Esophagus muscularis mucosa (tissue), 4 donors: ENCODE data around the gene FAM83B. TPM values are rescaled to one million over a fixed set of nuclear protein-coding genes. Genes with fewer than 3 reads are reported as not detected.

Experiments
- DNase-seq: peaks from one replicate; pipeline ENCODE4 v3.0.0-alpha.2; 2017; ENCODE audit errors: extremely low spot score
- H3K27ac ChIP-seq, 4 donors: fragments of 200-600 bp; sonication (generic); replicated peaks in 1 of 4; 1 replicate in 3 of 4; 2 replicates in 1 of 4; pipeline ENCODE4 v1.5.1; 2016 to 2019; ENCODE audit warnings: mild to moderate bottlenecking in 1 of 4
- H3K27me3 ChIP-seq, 4 donors: fragments of 200-600 bp; sonication (generic); one replicate each; pipeline versions ENCODE4 v1.5.1 to v1.6.0; 2016 to 2019
- H3K36me3 ChIP-seq, 4 donors: fragments of 200-600 bp; sonication (generic); one replicate each; pipeline ENCODE4 v1.5.1; 2016 to 2019
- H3K4me1 ChIP-seq, 4 donors: fragments of 200-600 bp; sonication (generic); one replicate each; pipeline ENCODE4 v1.5.1; 2016 to 2019
- H3K4me3 ChIP-seq, 4 donors: fragments of 200-600 bp; sonication (generic); 1 replicate in 2 of 4; 2 replicates in 2 of 4; pipeline ENCODE4 v1.5.1; 2016 to 2019; ENCODE audit warnings: mild to moderate bottlenecking in 4 of 4, moderate library complexity in 1 of 4
- H3K9me3 ChIP-seq, 4 donors: fragments of 200-600 bp; sonication (generic); 1 replicate in 3 of 4; 2 replicates in 1 of 4; pipeline ENCODE4 v1.5.1; 2016 to 2019
- EP300 ChIP-seq: sonication (generic); formaldehyde crosslinking; IDR thresholded peaks from one replicate; pipeline ENCODE4 v1.6.1; 2017; ENCODE audit warnings: antibody characterized with exemption
- POLR2A ChIP-seq: fragments of 450-650 bp; IDR thresholded peaks from one replicate; pipeline ENCODE4 v1.6.1; 2017; ENCODE audit warnings: antibody characterized with exemption, moderate library complexity, mild to moderate bottlenecking, low read depth
- POLR2AphosphoS5 ChIP-seq, 2 donors: sonication (generic); formaldehyde crosslinking; IDR thresholded peaks; one replicate each; pipeline ENCODE4 v1.6.1; 2017; ENCODE audit warnings: antibody characterized with exemption in 2 of 2
- WGBS: methylation state at CpG from one replicate; pipeline ENCODE4 v1.1.5; 2018; 5-methylcytosine and 5-hydroxymethylcytosine counted together
- intact Hi-C: fragments of 100-400 bp; cut with DNase I; formaldehyde crosslinking; loops from one replicate; pipeline ENCODE4 v1.15.1; 2023
- total RNA-seq, 4 donors: library from RNA; depleted of rRNA; stranded (reverse); fragments of >200 nt; gene quantifications; one replicate each; pipeline versions ENCODE4 v1.1.0 to v1.2.1, GENCODE V29; 2016
- TF ChIP-seq, protein P1 (sequence below), 3 experiments: fragments of 200-600 bp in 2 of 3; fragments of 450-650 bp in 1 of 3; sonication (generic) in 2 of 3; IDR thresholded peaks; one replicate each; pipeline ENCODE4 v1.5.1; 2017 to 2019; ENCODE audit warnings: antibody characterized with exemption in 3 of 3, mild to moderate bottlenecking in 2 of 3, moderate library complexity in 1 of 3

The FAM83B gene
- total RNA-seq, 4 donors from 2014 or later, result 0.11 TPM; not detected in 3

DNA sequence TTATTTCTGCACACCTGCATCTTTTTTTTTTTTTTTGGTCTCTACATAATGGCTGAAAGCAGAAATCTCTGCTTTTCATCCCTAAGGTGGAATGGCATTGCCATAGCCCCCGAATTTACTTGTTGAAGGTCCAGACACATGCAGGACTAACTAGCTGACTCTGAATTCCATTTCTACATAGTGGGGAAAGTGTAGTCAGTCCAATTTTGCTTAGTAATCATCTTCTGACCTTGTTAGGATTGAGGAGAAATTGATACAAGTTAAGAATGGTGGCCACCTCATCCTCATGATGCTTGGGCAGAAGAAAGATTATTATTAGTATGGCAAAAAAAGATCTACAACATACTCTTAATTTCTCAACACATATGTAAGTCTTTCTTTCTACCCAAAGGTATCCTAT, 16.4 kb upstream of the FAM83B start:
- H3K27me3 ChIP-seq, result no peaks in the 10 kb centered on the region

DNA sequence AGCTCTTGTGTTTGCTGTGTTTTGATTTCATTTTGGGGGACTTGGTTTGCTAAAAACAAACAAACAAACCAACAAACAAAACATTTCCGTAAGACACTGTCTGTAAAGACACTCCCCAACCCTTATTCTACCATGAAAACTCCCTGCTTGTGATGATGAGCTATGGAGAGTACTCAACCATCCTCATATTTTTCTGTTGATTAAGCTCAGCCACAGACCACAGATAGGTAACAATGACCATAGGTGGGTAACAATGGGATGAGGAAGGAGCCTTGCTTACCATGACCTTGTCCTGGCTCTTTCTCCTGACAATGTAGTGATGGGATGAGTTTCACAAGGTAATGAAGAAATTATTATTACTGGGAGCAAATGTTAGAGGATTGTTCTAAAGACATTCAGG, 11.4 kb upstream of the FAM83B start:
- Histone ChIP-seq H3K4me1 (no peaks in the 10 kb centered on the region), H3K4me3 (no peak overlapping the region), H3K9me3 (no peaks in the 10 kb centered on the region), H3K36me3 (no peaks in the 10 kb centered on the region), H3K27me3 (no peaks in the 10 kb centered on the region), H3K27ac (no peak overlapping the region)
- TF ChIP-seq POLR2A, result no peak
- TF ChIP-seq POLR2AphosphoS5 (IDR thresholded peaks at IDR 0.05), result no peak
- TF ChIP-seq, protein P1, sequence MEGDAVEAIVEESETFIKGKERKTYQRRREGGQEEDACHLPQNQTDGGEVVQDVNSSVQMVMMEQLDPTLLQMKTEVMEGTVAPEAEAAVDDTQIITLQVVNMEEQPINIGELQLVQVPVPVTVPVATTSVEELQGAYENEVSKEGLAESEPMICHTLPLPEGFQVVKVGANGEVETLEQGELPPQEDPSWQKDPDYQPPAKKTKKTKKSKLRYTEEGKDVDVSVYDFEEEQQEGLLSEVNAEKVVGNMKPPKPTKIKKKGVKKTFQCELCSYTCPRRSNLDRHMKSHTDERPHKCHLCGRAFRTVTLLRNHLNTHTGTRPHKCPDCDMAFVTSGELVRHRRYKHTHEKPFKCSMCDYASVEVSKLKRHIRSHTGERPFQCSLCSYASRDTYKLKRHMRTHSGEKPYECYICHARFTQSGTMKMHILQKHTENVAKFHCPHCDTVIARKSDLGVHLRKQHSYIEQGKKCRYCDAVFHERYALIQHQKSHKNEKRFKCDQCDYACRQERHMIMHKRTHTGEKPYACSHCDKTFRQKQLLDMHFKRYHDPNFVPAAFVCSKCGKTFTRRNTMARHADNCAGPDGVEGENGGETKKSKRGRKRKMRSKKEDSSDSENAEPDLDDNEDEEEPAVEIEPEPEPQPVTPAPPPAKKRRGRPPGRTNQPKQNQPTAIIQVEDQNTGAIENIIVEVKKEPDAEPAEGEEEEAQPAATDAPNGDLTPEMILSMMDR (IDR thresholded peaks at IDR 0.05), result no peak
- TF ChIP-seq EP300, result no peak
- WGBS, result 100% methylated on average over 1 of the region's 1 CpG
- DNase-seq, result no peak
- intact Hi-C loops, result no loop called here

More for the DNA sequence above, 16.4 kb upstream of the FAM83B start:
- WGBS, result 50% methylated on average over 1 of the region's 1 CpG
- no peaks in the 10 kb centered on the region for H3K9me3 ChIP-seq
- DNase-seq, result no peak
- H3K36me3 ChIP-seq, result no peaks in the 10 kb centered on the region
- no peak overlapping the region for H3K4me3 ChIP-seq
- peaks cover 0 to 3% (median 0%) of the 10 kb centered on the region in 4 donors for H3K4me1 ChIP-seq
- H3K27ac ChIP-seq, result no peak overlapping the region
- TF ChIP-seq, protein P1 (IDR thresholded peaks at IDR 0.05), result no peak
- TF ChIP-seq POLR2AphosphoS5 (IDR thresholded peaks at IDR 0.05), result no peak
- no peak for TF ChIP-seq POLR2A
- TF ChIP-seq EP300, result no peak
- intact Hi-C loops, result no loop called here

DNA sequence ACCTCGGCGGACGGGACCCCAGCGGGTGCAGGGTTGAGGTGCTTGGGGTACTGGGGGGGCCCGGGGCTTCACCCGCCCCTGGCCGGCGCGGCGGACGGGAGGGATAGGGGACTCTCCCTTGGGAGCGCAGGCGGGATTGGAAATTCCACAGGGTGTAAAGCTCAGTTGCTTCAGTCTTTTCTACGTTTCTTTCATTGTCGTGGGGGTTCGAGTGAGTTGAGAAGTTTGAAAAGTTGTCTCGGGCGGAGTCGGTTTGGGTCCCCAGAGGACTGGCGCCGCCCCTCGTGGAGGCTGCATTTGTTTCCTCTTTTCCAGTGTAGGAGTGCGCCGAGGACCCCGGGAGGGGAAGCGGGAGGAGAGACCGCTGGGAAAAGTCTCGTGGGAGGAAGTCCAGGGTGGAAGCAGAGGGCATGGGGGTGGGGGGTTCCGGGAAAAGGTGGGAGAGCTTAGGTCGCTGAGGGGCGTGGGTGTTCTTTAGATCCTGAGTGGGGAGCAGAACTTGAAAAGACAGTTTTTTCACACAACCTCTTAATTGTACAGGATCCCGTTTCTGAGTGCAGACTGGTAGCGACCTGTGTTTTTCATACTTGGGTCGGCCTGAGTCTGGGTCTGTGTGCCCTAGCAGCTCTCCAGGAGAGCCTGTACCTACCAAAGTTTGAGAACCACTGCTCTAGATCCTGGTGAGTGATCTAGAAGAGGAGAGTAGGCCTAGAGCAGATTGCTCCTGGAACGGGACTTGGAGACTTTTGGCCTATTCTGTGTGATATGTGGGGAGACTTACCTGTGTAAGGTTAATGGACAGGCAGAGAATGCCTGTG, 495 bp downstream of the FAM83B start:
- TF ChIP-seq, protein P1 (IDR thresholded peaks at IDR 0.05), result no peak
- TF ChIP-seq POLR2A, result no peak
- no peak for TF ChIP-seq POLR2AphosphoS5 (IDR thresholded peaks at IDR 0.05)
- no peak for TF ChIP-seq EP300
- Histone ChIP-seq H3K4me3 (peak overlapping the region; percentile 32 to 53 (median 43)), H3K27ac (no peak overlapping the region), H3K4me1 (peaks cover 0 to 12% (median 11%) of the 10 kb centered on the region in 4 donors), H3K9me3 (no peaks in the 10 kb centered on the region), H3K36me3 (no peaks in the 10 kb centered on the region), H3K27me3 (peaks cover 0 to 25% (median 10%) of the 10 kb centered on the region in 4 donors)
- no peak for DNase-seq
- whole genome bisulfite sequencing, result 15% methylated on average over 31 of the region's 35 CpGs
- intact Hi-C loops, result no loop called here

DNA sequence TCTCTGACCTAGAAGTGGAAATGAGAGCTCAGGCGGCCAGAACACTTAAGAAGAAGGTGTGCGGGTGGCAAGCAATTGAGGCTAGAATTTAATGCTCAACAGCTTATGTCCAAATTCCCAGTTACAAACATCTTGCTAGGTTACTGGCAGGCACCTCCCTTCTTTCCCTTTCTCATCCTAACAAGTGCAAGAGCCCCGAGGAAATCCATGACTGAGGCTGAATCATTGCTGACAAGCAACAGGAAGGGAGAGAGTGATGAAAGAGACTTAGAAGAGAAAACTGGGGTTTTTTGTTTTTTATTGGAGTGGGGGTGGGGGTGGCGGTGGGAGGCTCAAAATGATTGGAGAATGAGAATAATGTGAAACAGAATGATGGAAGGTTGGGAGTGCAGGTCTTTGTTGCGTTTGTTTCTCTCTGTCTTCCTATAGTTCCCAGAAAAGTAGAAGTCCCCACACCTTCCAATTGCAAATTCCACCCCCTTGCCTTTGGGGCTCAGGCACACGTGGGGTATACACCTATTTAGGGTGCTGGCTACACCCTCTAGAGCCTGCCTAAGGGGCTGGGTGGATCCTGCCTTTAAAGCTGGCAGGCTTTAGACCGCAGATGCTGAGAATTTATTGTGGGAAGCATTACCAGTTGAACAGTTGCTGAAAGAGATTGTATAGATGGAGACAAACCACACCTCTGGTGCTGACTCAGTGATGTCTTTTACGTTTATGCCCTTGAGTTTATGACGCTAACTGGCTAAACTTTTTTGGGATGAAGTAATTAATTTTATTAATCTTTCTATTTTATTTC, 1.4 kb downstream of the FAM83B start:
- 76% methylated on average over 9 of the region's 9 CpGs for WGBS

More for the DNA sequence above, 1.4 kb downstream of the FAM83B start:
- H3K4me1 ChIP-seq, result peaks cover 0 to 12% (median 11%) of the 10 kb centered on the region in 4 donors
- TF ChIP-seq POLR2AphosphoS5 (IDR thresholded peaks at IDR 0.05) (no peak), EP300 (no peak), POLR2A (no peak)
- TF ChIP-seq, protein P1 (IDR thresholded peaks at IDR 0.05), result no peak
- peaks cover 0 to 25% (median 10%) of the 10 kb centered on the region in 4 donors for H3K27me3 ChIP-seq
- H3K27ac ChIP-seq, result no peak overlapping the region
- no peaks in the 10 kb centered on the region for H3K36me3 ChIP-seq
- H3K4me3 ChIP-seq, result no peak overlapping the region
- H3K9me3 ChIP-seq, result peaks cover 0 to under 1% (median 0%) of the 10 kb centered on the region in 4 donors
- intact Hi-C loops, result no loop called here
- DNase-seq, result no peak
